ENCODE data around the gene PPP1R16B. TPM values are rescaled to one million over a fixed set of nuclear protein-coding genes. Genes with fewer than 3 reads are reported as not detected.

The PPP1R16B gene
- total and polyA plus RNA-seq, 3 donors from 2014 or later: 1.2 to 3.7 (median 1.3) TPM

GRCh38 chr20:38961530-38962043 lies 156.1 kb downstream of the PPP1R16B start:
- no peak for DNase-seq
- H3K4me1 ChIP-seq: no peaks in the 10 kb centered on the region
- H3K4me3 ChIP-seq: peak overlapping the region; percentile 88 to 96
- WGBS, 2 donors: 7 to 9% methylated on average over 13 to 16 of the region's 16 CpGs
- no peak for TF ChIP-seq POLR2A (IDR thresholded peaks at IDR 0.05)
- TF ChIP-seq, protein P1, sequence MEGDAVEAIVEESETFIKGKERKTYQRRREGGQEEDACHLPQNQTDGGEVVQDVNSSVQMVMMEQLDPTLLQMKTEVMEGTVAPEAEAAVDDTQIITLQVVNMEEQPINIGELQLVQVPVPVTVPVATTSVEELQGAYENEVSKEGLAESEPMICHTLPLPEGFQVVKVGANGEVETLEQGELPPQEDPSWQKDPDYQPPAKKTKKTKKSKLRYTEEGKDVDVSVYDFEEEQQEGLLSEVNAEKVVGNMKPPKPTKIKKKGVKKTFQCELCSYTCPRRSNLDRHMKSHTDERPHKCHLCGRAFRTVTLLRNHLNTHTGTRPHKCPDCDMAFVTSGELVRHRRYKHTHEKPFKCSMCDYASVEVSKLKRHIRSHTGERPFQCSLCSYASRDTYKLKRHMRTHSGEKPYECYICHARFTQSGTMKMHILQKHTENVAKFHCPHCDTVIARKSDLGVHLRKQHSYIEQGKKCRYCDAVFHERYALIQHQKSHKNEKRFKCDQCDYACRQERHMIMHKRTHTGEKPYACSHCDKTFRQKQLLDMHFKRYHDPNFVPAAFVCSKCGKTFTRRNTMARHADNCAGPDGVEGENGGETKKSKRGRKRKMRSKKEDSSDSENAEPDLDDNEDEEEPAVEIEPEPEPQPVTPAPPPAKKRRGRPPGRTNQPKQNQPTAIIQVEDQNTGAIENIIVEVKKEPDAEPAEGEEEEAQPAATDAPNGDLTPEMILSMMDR (IDR thresholded peaks at IDR 0.05): peak in 1 of 3 experiments; percentile 11
- H3K27me3 ChIP-seq: no peaks in the 10 kb centered on the region
- intact Hi-C loops (cut with DNase I; ENCODE audit: low total_unique reads): no loop called here
- H3K9me3 ChIP-seq: no peaks in the 10 kb centered on the region
- no peaks in the 10 kb centered on the region for H3K36me3 ChIP-seq (ENCODE audit: low read depth, missing control alignments)
- peak overlapping the region; percentile 88 to 91 for H3K27ac ChIP-seq

GRCh38 chr20:38962044-38962927 lies 156.8 kb downstream of the PPP1R16B start, which contains the start of gene DHX35:
Gene DHX35 (plus strand): TSS chr20:38962344. CDS start chr20:38962368, 24 bp downstream.
- Histone ChIP-seq H3K4me1 (no peaks in the 10 kb centered on the region), H3K27me3 (no peaks in the 10 kb centered on the region), H3K27ac (peak within 1 kb of the TSS; percentile 88 to 91), H3K9me3 (no peaks in the 10 kb centered on the region), H3K36me3 (ENCODE audit: low read depth, missing control alignments) (no peaks in the 10 kb centered on the region), H3K4me3 (peak within 1 kb of the TSS; percentile 88 to 96)
- 0% methylated on average over 13 to 65 of the region's 70 CpGs for WGBS, 2 donors
- intact Hi-C loops (cut with DNase I; ENCODE audit: low total_unique reads): no loop called here
- TF ChIP-seq, protein P1 (IDR thresholded peaks at IDR 0.05): no peak
- no peak for TF ChIP-seq POLR2A (IDR thresholded peaks at IDR 0.05)
- DNase-seq: peak; percentile 99

GRCh38 chr20:38962928-38963401 lies 157.5 kb downstream of the PPP1R16B start:
- no peaks in the 10 kb centered on the region for H3K27me3 ChIP-seq
- DNase-seq: no peak
- H3K9me3 ChIP-seq: no peaks in the 10 kb centered on the region
- H3K36me3 ChIP-seq (ENCODE audit: low read depth, missing control alignments): no peaks in the 10 kb centered on the region
- peak overlapping the region; percentile 88 to 96 for H3K4me3 ChIP-seq
- WGBS, 2 donors: 1% methylated on average over 5 of the region's 5 CpGs
- no peaks in the 10 kb centered on the region for H3K4me1 ChIP-seq
- intact Hi-C loops (cut with DNase I; ENCODE audit: low total_unique reads): no loop called here
- TF ChIP-seq, protein P1 (IDR thresholded peaks at IDR 0.05): peak in 1 of 3 experiments; percentile 6
- TF ChIP-seq POLR2A (IDR thresholded peaks at IDR 0.05): no peak
- peak overlapping the region; percentile 88 to 91 for H3K27ac ChIP-seq

DNA sequence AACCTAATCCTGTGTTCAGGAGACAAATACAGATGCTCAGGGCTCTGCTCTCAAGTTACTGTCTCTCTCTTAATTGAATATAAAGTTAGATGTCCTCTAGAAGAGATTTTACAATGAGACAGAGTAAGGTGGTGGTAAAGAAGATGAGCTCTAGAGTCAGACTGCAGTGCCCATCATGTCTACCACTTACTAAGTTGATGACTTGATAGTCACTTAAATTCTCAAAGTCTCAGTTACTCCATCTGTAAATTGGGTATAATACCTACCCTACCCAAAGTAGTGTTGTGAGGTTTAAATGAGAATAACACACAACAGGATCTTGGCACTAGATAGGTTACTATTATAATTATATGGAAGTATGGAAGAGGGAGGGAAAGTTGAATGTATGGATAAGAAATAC lies 158.2 kb downstream of the PPP1R16B start:
- intact Hi-C loops (cut with DNase I; ENCODE audit: low total_unique reads): no loop called here
- no peak for TF ChIP-seq POLR2A (IDR thresholded peaks at IDR 0.05)
- TF ChIP-seq, protein P1 (IDR thresholded peaks at IDR 0.05): no peak
- H3K27ac ChIP-seq: no peak overlapping the region
- H3K4me1 ChIP-seq: no peaks in the 10 kb centered on the region
- H3K4me3 ChIP-seq: no peak overlapping the region
- H3K27me3 ChIP-seq: no peaks in the 10 kb centered on the region
- H3K9me3 ChIP-seq: no peaks in the 10 kb centered on the region
- no peaks in the 10 kb centered on the region for H3K36me3 ChIP-seq (ENCODE audit: low read depth, missing control alignments)
- DNase-seq: no peak
